Neural cell (in vitro differentiated cells): Measurements from ENCODE around the gene TMEM30B. TPM values are rescaled to one million over a fixed set of nuclear protein-coding genes. Genes with fewer than 3 reads are reported as not detected.

ENCODE experiments used
- H2AFZ ChIP-seq: fragments of 200-600, 300-800 bp; sonication (generic), shearing (Covaris generic); 2 replicates; pipeline ENCODE4 v1.6.0; 2014; ENCODE audit warnings: low read depth, mild to moderate bottlenecking, antibody characterized with exemption, low read length, moderate library complexity
- H3F3A ChIP-seq: fragments of 200-600 bp; shearing (Covaris generic); 2 replicates; pipeline ENCODE4 v1.6.1; 2016; ENCODE audit warnings: mild to moderate bottlenecking, moderate library complexity, mixed read lengths, antibody characterized with exemption, low read length; ENCODE audit not compliant: insufficient read depth, poor library complexity, severe bottlenecking
- H3K27ac ChIP-seq: fragments of 200-600, 300-800 bp; sonication (generic), shearing (Covaris generic); 2 replicates; pipeline ENCODE4 v1.5.1; 2014; ENCODE audit warnings: mild to moderate bottlenecking, low read length, moderate library complexity
- H3K27me3 ChIP-seq: fragments of 300-800, 200-600 bp; sonication (generic), shearing (Covaris generic); 2 replicates; pipeline ENCODE4 v1.6.0; 2014; ENCODE audit warnings: mild to moderate bottlenecking, low read depth, low read length, moderate library complexity; ENCODE audit not compliant: insufficient read depth
- H3K36me3 ChIP-seq: fragments of 300-800, 200-600 bp; sonication (generic), shearing (Covaris generic); 2 replicates; pipeline ENCODE4 v1.5.1; 2014; ENCODE audit warnings: mild to moderate bottlenecking, antibody characterized with exemption, low read length, moderate library complexity; ENCODE audit not compliant: insufficient read depth
- H3K4me2 ChIP-seq: fragments of 300-800, 200-600 bp; sonication (generic), shearing (Covaris generic); 2 replicates; pipeline ENCODE4 v1.6.0; 2014; ENCODE audit warnings: mild to moderate bottlenecking, low read length
- H3K4me3 ChIP-seq: fragments of 300-800, 200-600 bp; sonication (generic), shearing (Covaris generic); 2 replicates; pipeline ENCODE4 v1.5.1; 2014; ENCODE audit warnings: mild to moderate bottlenecking, low read length, moderate library complexity
- H3K79me2 ChIP-seq: fragments of 200-600 bp; shearing (Covaris generic); replicated peaks from 2 replicates; pipeline ENCODE4 v1.6.0; 2014; ENCODE audit warnings: mild to moderate bottlenecking, low read length, moderate library complexity; ENCODE audit not compliant: insufficient read depth
- H3K9ac ChIP-seq: fragments of 300-800, 200-600 bp; sonication (generic), shearing (Covaris generic); 2 replicates; pipeline ENCODE4 v1.6.1; 2016; ENCODE audit warnings: mild to moderate bottlenecking, low read length, mixed read lengths
- H3K9me2 ChIP-seq: fragments of 200-600 bp; shearing (Covaris generic); 2 replicates; pipeline ENCODE4 v1.6.1; 2016; ENCODE audit warnings: mild to moderate bottlenecking, low read length, mixed read lengths; ENCODE audit not compliant: insufficient read depth
- H3K9me3 ChIP-seq: fragments of 200-600, 300-800 bp; sonication (generic), shearing (Covaris generic); 2 replicates; pipeline ENCODE4 v1.6.1; 2016; ENCODE audit warnings: mild to moderate bottlenecking, mixed run types, low read length, moderate library complexity, mixed read lengths
- H4K20me1 ChIP-seq: fragments of 200-600 bp; shearing (Covaris generic); 2 replicates; pipeline ENCODE4 v1.6.1; 2016; ENCODE audit warnings: mild to moderate bottlenecking, mixed run types; ENCODE audit not compliant: insufficient read depth
- CTCF ChIP-seq: fragments of 450-650 bp; IDR thresholded peaks from 2 replicates; pipeline ENCODE4 v1.5.1; 2014; ENCODE audit warnings: antibody characterized with exemption, mild to moderate bottlenecking, moderate library complexity; ENCODE audit not compliant: poor library complexity, severe bottlenecking
- EP300 ChIP-seq: fragments of 450-650 bp; conservative IDR thresholded peaks from 2 replicates; pipeline ENCODE4 v1.6.1; 2014; ENCODE audit warnings: antibody characterized with exemption, mild to moderate bottlenecking, moderate library complexity; ENCODE audit not compliant: poor library complexity, severe bottlenecking
- EZH2 ChIP-seq: fragments of 200-600, 300-800 bp; shearing (Covaris generic), sonication (generic); IDR thresholded peaks from 2 replicates; pipeline ENCODE4 v1.6.1; 2014; ENCODE audit warnings: antibody characterized with exemption, low read length, borderline replicate concordance, mild to moderate bottlenecking; ENCODE audit not compliant: insufficient read depth, poor library complexity, severe bottlenecking
- MXI1 ChIP-seq: fragments of 450-650 bp; conservative IDR thresholded peaks from 2 replicates; pipeline ENCODE4 v1.6.1; 2014; ENCODE audit warnings: antibody characterized with exemption, mild to moderate bottlenecking; ENCODE audit not compliant: poor library complexity, severe bottlenecking
- POLR2AphosphoS5 ChIP-seq: IDR thresholded peaks from 2 replicates; pipeline ENCODE4 v1.6.1; 2012
- RAD21 ChIP-seq: fragments of 450-650 bp; conservative IDR thresholded peaks from 2 replicates; pipeline ENCODE4 v1.6.1; 2014; ENCODE audit warnings: antibody characterized with exemption, mild to moderate bottlenecking, moderate library complexity
- REST ChIP-seq: IDR thresholded peaks from 2 replicates; pipeline ENCODE4 v1.6.1; 2012; ENCODE audit warnings: borderline replicate concordance
- SMC3 ChIP-seq: fragments of 450-650 bp; conservative IDR thresholded peaks from 2 replicates; pipeline ENCODE4 v1.6.1; 2014; ENCODE audit warnings: antibody characterized with exemption, mild to moderate bottlenecking, moderate library complexity; ENCODE audit not compliant: poor library complexity
- TAF1 ChIP-seq: IDR thresholded peaks from 2 replicates; pipeline ENCODE4 v1.6.1; 2012; ENCODE audit warnings: low read depth
- polyA plus RNA-seq: library from polyadenylated mRNA; depleted of rRNA; stranded (reverse); fragments of >200 nt; gene quantifications from 2 replicates; pipeline ENCODE4 v1.2.3, GENCODE V29; 2014

Gene TMEM30B
- polyA plus RNA-seq, 1 donor from 2014 or later = 0.28 TPM

GRCh38 chr14:61322799-61323290 lies 41.7 kb upstream of the TMEM30B start:
- Histone ChIP-seq H3K27ac (no peak overlapping the region), H3K4me2 (no peak overlapping the region), H3K9me2 (no peaks in the 10 kb centered on the region), H4K20me1 (no peaks in the 10 kb centered on the region), H3K27me3 (peaks cover 45% of the 10 kb centered on the region), H3K36me3 (no peaks in the 10 kb centered on the region), H3K9ac (no peak overlapping the region), H3F3A (no peaks in the 10 kb centered on the region), H3K9me3 (no peaks in the 10 kb centered on the region), H3K4me3 (peak overlapping the region; percentile 67), H3K79me2 (no peaks in the 10 kb centered on the region), H2AFZ (no peak overlapping the region)
- TF ChIP-seq MXI1 (peak; percentile 8), POLR2AphosphoS5 (no peak)

- Histone ChIP-seq H3K4me2 (no peak overlapping the region), H3K36me3 (no peaks in the 10 kb centered on the region), H3K27me3 (peaks cover 45% of the 10 kb centered on the region), H4K20me1 (no peaks in the 10 kb centered on the region), H3K79me2 (no peaks in the 10 kb centered on the region), H3K9me3 (no peaks in the 10 kb centered on the region), H3K27ac (no peak overlapping the region), H2AFZ (no peak overlapping the region), H3F3A (no peaks in the 10 kb centered on the region), H3K4me3 (peak overlapping the region; percentile 67), H3K9ac (peak overlapping the region; percentile 42), H3K9me2 (no peaks in the 10 kb centered on the region)
- no peak for TF ChIP-seq EZH2
- TF ChIP-seq REST = no peak
- no peak for TF ChIP-seq MXI1
- TF ChIP-seq CTCF = no peak
- no peak for TF ChIP-seq EP300
- no peak for TF ChIP-seq SMC3
- TF ChIP-seq POLR2AphosphoS5 = no peak
- TF ChIP-seq RAD21 = no peak
- no peak for TF ChIP-seq TAF1
Measured at GRCh38 chr14:61322011-61322798, 41.1 kb upstream of the TMEM30B start.
